Sigmoid colon (tissue), 7 donors: Measurements from ENCODE around the gene KYNU. TPM values are rescaled to one million over a fixed set of nuclear protein-coding genes. Genes with fewer than 3 reads are reported as not detected.
"Not testable (repeated sequence)": the region's sequence is repeated elsewhere in the genome, so short reads cannot be mapped to it uniquely, and the experiment has no call there.

ENCODE experiments used
- DNase-seq: peaks from one replicate; pipeline ENCODE4 v3.0.0-alpha.2; 2019
- H3K27ac ChIP-seq, 4 donors: fragments of 200-600 bp; sonication (generic); one replicate each; pipeline ENCODE4 v1.5.1; 2016 to 2019; ENCODE audit warnings: mild to moderate bottlenecking in 1 of 4
- H3K27me3 ChIP-seq, 3 donors: fragments of 200-600 bp; sonication (generic); one replicate each; pipeline ENCODE4 v1.5.1; 2019; ENCODE audit warnings: mild to moderate bottlenecking in 1 of 3
- H3K36me3 ChIP-seq, 4 donors: fragments of 200-600 bp; sonication (generic); one replicate each; pipeline ENCODE4 v1.5.1; 2016 to 2019
- H3K4me1 ChIP-seq, 4 donors: fragments of 200-600 bp; sonication (generic); one replicate each; pipeline ENCODE4 v1.5.1; 2017 to 2019
- H3K4me3 ChIP-seq, 4 donors: fragments of 200-600 bp; sonication (generic); one replicate each; pipeline ENCODE4 v1.5.1; 2017 to 2019; ENCODE audit warnings: mild to moderate bottlenecking in 2 of 4, moderate library complexity in 1 of 4
- H3K9me3 ChIP-seq, 4 donors: fragments of 200-600 bp in 3 of 4; sonication (generic) in 3 of 4; one replicate each; pipeline versions ENCODE4 v1.5.1 to v1.6.1; 2013 to 2019
- CTCF ChIP-seq, 4 experiments: fragments of 450-650 bp in 3 of 4; fragments of 200-600 bp in 1 of 4; IDR thresholded peaks; one replicate each; pipeline ENCODE4 v1.5.1; 2016 to 2019; ENCODE audit warnings: antibody characterized with exemption in 4 of 4, mild to moderate bottlenecking in 3 of 4, moderate library complexity in 2 of 4
- EP300 ChIP-seq, 4 donors: sonication (generic); formaldehyde crosslinking; IDR thresholded peaks; one replicate each; pipeline ENCODE4 v1.6.1; 2017; ENCODE audit warnings: antibody characterized with exemption in 4 of 4
- POLR2A ChIP-seq, 2 donors: fragments of 450-650 bp; IDR thresholded peaks; one replicate each; pipeline ENCODE4 v1.6.1; 2016; ENCODE audit warnings: antibody characterized with exemption in 2 of 2, mild to moderate bottlenecking in 2 of 2, moderate library complexity in 2 of 2
- POLR2AphosphoS5 ChIP-seq, 4 donors: sonication (generic); formaldehyde crosslinking; IDR thresholded peaks; one replicate each; pipeline ENCODE4 v1.6.1; 2017; ENCODE audit warnings: antibody characterized with exemption in 4 of 4
- WGBS, 2 donors: extraction: QIAGEN DNeasy Blood & Tissue Kit; methylation state at CpG; one replicate each; pipeline ENCODE4 v1.1.7; 2013; 5-methylcytosine and 5-hydroxymethylcytosine counted together
- intact Hi-C: fragments of 100-400 bp; cut with DNase I; formaldehyde crosslinking; loops from one replicate; pipeline ENCODE4 v1.15.1; 2023
- polyA plus RNA-seq, 3 donors: library from polyadenylated mRNA; stranded (reverse); fragments of 200-250 nt; gene quantifications; one replicate each; pipeline ENCODE4 v1.2.3, GENCODE V29; 2013
- total RNA-seq, 4 donors: library from RNA; depleted of rRNA; stranded (reverse); fragments of >200 nt; gene quantifications; one replicate each; pipeline ENCODE4 v1.1.0, GENCODE V29; 2016
- donor health status: healthy with polysubstance abuse.
- donor health status: Bipolar disorder and iron deficiency.
- donor health status: healthy.

The KYNU gene
- total and polyA plus RNA-seq, 7 donors = 1.1 to 4.6 (median 2.2) TPM

- 15 to 61% methylated on average over 12 of the region's 12 CpGs for WGBS, 2 donors
- Histone ChIP-seq H3K27ac (peak overlapping the region in 2 of 4 donors; percentile 10 to 31), H3K4me1 (no peaks in the 10 kb centered on the region), H3K36me3 (no peaks in the 10 kb centered on the region), H3K4me3 (no peak overlapping the region), H3K9me3 (no peaks in the 10 kb centered on the region), H3K27me3 (no peaks in the 10 kb centered on the region)
- TF ChIP-seq CTCF (IDR thresholded peaks at IDR 0.05) = no peak
- peak in 1 of 4 donors; percentile 30 for TF ChIP-seq POLR2AphosphoS5 (IDR thresholded peaks at IDR 0.05)
- DNase-seq = peak; percentile 81
- intact Hi-C loops = no loop called here
Measured at GRCh38 chr2:142868229-142868762, 9.2 kb upstream of the KYNU start.

GRCh38 chr2:142869065-142869460 lies 8.4 kb upstream of the KYNU start:
- WGBS, 2 donors = 76 to 91% methylated on average over 7 of the region's 7 CpGs
- intact Hi-C loops, DNase-seq: not testable (repeated sequence)

GRCh38 chr2:142869461-142870106 lies 7.9 kb upstream of the KYNU start:
- DNase-seq = no peak
- WGBS, 2 donors = 21 to 73% methylated on average over 5 of the region's 5 CpGs
- Histone ChIP-seq H3K4me1 (no peaks in the 10 kb centered on the region), H3K27me3 (no peaks in the 10 kb centered on the region), H3K9me3 (no peaks in the 10 kb centered on the region), H3K4me3 (no peak overlapping the region), H3K36me3 (no peaks in the 10 kb centered on the region), H3K27ac (no peak overlapping the region)
- TF ChIP-seq EP300 (IDR thresholded peaks at IDR 0.05) (no peak), POLR2A (IDR thresholded peaks at IDR 0.05) (no peak)
- intact Hi-C loops = no loop called here

More at GRCh38 chr2:142869065-142869460, 8.4 kb upstream of the KYNU start:
- H3K27ac ChIP-seq, H3K4me3 ChIP-seq, H3K4me1 ChIP-seq, H3K9me3 ChIP-seq, H3K36me3 ChIP-seq, H3K27me3 ChIP-seq: not testable (repeated sequence)

- Histone ChIP-seq H3K36me3 (no peaks in the 10 kb centered on the region), H3K27me3 (no peaks in the 10 kb centered on the region), H3K9me3 (no peaks in the 10 kb centered on the region), H3K4me3 (no peak overlapping the region), H3K4me1 (no peaks in the 10 kb centered on the region), H3K27ac (no peak overlapping the region)
- no peak for DNase-seq
- no peak for TF ChIP-seq EP300 (IDR thresholded peaks at IDR 0.05)
- no peak for TF ChIP-seq POLR2A (IDR thresholded peaks at IDR 0.05)
- TF ChIP-seq CTCF (IDR thresholded peaks at IDR 0.05) = no peak
- TF ChIP-seq POLR2AphosphoS5 (IDR thresholded peaks at IDR 0.05) = no peak
- 94 to 100% methylated on average over 2 of the region's 2 CpGs for WGBS, 2 donors
- intact Hi-C loops = no loop called here
Measured at GRCh38 chr2:142870526-142870925, 6.9 kb upstream of the KYNU start.

GRCh38 chr2:142871396-142871795 lies 6.1 kb upstream of the KYNU start:
- TF ChIP-seq EP300 (IDR thresholded peaks at IDR 0.05) = no peak
- no peak for TF ChIP-seq CTCF (IDR thresholded peaks at IDR 0.05)
- no peak for TF ChIP-seq POLR2AphosphoS5 (IDR thresholded peaks at IDR 0.05)
- no peak for TF ChIP-seq POLR2A (IDR thresholded peaks at IDR 0.05)
- Histone ChIP-seq H3K4me3 (no peak overlapping the region), H3K9me3 (no peaks in the 10 kb centered on the region), H3K4me1 (no peaks in the 10 kb centered on the region), H3K36me3 (no peaks in the 10 kb centered on the region), H3K27me3 (no peaks in the 10 kb centered on the region), H3K27ac (no peak overlapping the region)
- 90 to 95% methylated on average over 6 of the region's 6 CpGs for WGBS, 2 donors
- no peak for DNase-seq
- intact Hi-C loops = no loop called here
